Uterus (tissue), 2 donors: Measurements from ENCODE around the gene BRD2.

Source experiments
- CTCF ChIP-seq, 4 experiments: fragments of 200-600 bp in 2 of 4; fragments of 450-650 bp in 2 of 4; sonication (generic) in 2 of 4; IDR thresholded peaks; one replicate each; pipeline ENCODE4 v1.5.1; 2016 to 2019; ENCODE audit warnings: antibody characterized with exemption in 4 of 4, mild to moderate bottlenecking in 2 of 4, moderate library complexity in 1 of 4
- POLR2A ChIP-seq, 2 donors: fragments of 450-650 bp; IDR thresholded peaks; one replicate each; pipeline ENCODE4 v1.6.1; 2016; ENCODE audit warnings: antibody characterized with exemption in 2 of 2, mild to moderate bottlenecking in 1 of 2, moderate library complexity in 1 of 2

- TF ChIP-seq CTCF (IDR thresholded peaks at IDR 0.05) (no peak), POLR2A (IDR thresholded peaks at IDR 0.05) (no peak)
Measured at GRCh38 chr6:33000055-33000454, 31.7 kb downstream of the BRD2 start.
